COR-L47 (cell line): Measurements from ENCODE around the gene TUBD1.
A peak's percentile ranks its signal among the peaks of the same experiment; 100 is the strongest.
"Not testable (repeated sequence)": the region's sequence is repeated elsewhere in the genome, so short reads cannot be mapped to it uniquely, and the experiment has no call there.

Source experiments
- DNase-seq: peaks from one replicate; lab custom pipeline; 2025; lab: John Stamatoyannopoulos, UW

TUBD1 gene

GRCh38 chr17:59873414-59873813 lies 19.3 kb downstream of the TUBD1 start:
- DNase-seq = not testable (repeated sequence)

- DNase-seq = no peak
These were observed 20.4 kb downstream of the TUBD1 start for GRCh38 chr17:59872351-59872750.

- DNase-seq = no peak
These were observed 22.3 kb downstream of the TUBD1 start for GRCh38 chr17:59870482-59870881.

- DNase-seq = no peak
These were observed 22.9 kb downstream of the TUBD1 start for GRCh38 chr17:59869941-59870218.

- no peak for DNase-seq
These were observed 29.1 kb downstream of the TUBD1 start for GRCh38 chr17:59863616-59864015.

GRCh38 chr17:59859444-59860025 lies 33.2 kb downstream of the TUBD1 start:
- DNase-seq = no peak

- no peak for DNase-seq
These were observed 33.8 kb downstream of the TUBD1 start for GRCh38 chr17:59858932-59859331.

- no peak for DNase-seq
These were observed 34.5 kb downstream of the TUBD1 start for GRCh38 chr17:59858167-59858816.

GRCh38 chr17:59856859-59857794 lies 35.6 kb downstream of the TUBD1 start:
- DNase-seq = no peak

GRCh38 chr17:59853919-59854729 lies 38.6 kb downstream of the TUBD1 start:
- DNase-seq = not testable (repeated sequence)

GRCh38 chr17:59853168-59853918 lies 39.4 kb downstream of the TUBD1 start:
- DNase-seq = peak; percentile 73

- not testable (repeated sequence) for DNase-seq
These were observed 39.9 kb downstream of the TUBD1 start for GRCh38 chr17:59852847-59853167.

- no peak for DNase-seq
These were observed 41.0 kb downstream of the TUBD1 start for GRCh38 chr17:59851439-59852375.

- DNase-seq = not testable (repeated sequence)
These were observed 42.4 kb downstream of the TUBD1 start for GRCh38 chr17:59850311-59850710.

GRCh38 chr17:59848778-59849177 lies 44.0 kb downstream of the TUBD1 start:
- DNase-seq = no peak

- DNase-seq = no peak
These were observed 44.4 kb downstream of the TUBD1 start for GRCh38 chr17:59848385-59848668.

GRCh38 chr17:59846394-59847165 lies 46.2 kb downstream of the TUBD1 start:
- no peak for DNase-seq

GRCh38 chr17:59845595-59846393 lies 46.9 kb downstream of the TUBD1 start:
- DNase-seq = peak; percentile 51
